HG02571 (cell line): ENCODE measurements around the gene RNF223.
"Not testable (repeated sequence)": the region's sequence is repeated elsewhere in the genome, so short reads cannot be mapped to it uniquely, and the experiment has no call there.

Experiments used
- ATAC-seq: cut with Tn5 transposase; IDR thresholded peaks from one replicate; pipeline ENCODE4 v1.9.1; 2021; ENCODE audit warnings: mild to moderate bottlenecking, moderate library complexity; ENCODE audit not compliant: unreplicated experiment

Gene RNF223

GRCh38 chr1:1031659-1032235, 42.4 kb downstream of the RNF223 start:
- ATAC-seq: no peak

DNA sequence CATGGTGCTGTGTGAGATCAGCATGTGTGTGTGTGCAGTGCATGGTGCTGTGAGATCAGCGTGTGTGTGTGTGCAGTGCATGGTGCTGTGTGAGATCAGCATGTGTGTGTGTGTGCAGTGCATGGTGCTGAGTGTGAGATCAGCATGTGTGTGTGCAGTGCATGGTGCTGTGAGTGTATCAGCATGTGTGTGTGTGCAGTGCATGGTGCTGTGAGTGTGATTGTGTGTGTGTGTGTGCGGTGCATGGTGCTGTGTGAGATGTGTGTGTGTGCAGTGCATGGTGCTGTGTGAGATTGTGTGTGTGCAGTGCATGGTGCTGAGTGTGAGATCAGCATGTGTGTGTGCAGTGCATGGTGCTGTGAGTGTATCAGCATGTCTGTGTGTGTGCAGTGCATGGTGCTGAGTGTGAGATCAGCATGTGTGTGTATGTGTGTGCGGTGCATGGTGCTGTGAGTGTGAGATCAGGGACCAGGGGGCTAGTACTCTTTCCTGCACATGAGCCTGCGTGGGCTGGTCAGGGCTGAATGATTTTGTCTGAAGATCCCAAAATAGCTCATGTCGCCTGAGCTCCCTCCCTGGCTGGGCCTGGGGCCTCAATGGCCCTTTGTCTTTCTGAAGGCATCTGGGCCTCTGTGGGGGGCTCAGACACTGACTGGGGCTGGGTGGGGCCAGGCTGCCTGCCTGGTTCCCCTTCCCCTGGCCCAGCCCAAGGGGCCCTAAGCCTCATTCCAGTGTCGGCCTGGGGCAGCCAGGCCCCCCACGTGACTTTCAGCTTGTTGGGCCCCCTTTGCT, 43.0 kb downstream of the RNF223 start:
- ATAC-seq: not testable (repeated sequence)

DNA sequence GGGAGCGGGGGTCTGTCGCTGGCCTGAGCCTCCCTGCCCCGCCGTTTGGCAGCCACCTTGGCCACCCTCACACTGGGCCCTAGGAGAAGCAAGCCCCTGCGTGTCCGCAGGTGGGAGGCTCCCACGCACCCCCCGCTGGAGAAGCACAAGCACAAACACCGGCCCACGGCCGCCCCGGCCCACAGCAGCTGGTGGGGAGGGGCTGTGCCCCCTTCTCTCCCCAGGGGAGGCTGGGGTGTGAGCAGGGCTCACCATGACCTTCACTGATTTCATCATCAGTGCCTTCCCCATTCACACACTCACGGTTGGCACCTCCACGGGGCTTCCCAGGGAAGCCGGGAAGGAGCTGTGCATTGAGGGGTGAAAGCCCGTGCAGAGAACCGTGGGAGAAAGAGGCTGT, 46.3 kb downstream of the RNF223 start:
- ATAC-seq: no peak

GRCh38 chr1:1026599-1027413, 47.3 kb downstream of the RNF223 start:
- ATAC-seq: no peak

GRCh38 chr1:1025730-1026129, 48.4 kb downstream of the RNF223 start:
- ATAC-seq: no peak

GRCh38 chr1:1024771-1025699, 49.1 kb downstream of the RNF223 start:
- no peak for ATAC-seq

DNA sequence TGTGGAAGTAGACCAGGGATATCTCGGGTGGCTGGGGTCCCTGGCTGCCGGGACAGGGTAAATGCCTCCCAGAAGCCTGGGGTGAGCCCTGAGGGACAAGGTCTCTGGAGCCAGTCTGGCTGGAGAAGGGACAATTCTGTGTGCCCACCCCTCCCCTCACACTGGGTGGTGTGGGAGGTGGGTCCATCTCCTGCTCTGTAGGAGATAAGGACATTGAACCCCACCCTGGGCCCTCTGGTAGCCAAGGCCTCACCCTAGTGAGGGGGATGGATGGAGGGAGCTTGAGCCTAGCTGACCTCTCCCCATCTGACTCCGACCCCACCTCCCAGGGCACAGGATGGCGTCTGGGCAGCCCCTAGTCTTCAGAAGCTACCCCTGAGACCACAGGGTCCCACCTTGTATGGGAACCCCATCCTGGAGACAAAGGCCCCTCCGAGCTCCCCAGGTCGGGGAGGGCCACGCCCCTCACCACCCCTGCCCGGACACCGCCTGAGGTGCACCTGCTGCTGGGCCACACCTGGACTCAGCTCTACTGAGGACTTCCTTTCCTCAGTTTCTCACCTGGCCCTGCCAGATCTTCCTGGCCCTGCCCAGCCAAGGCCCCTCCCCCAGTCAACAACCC, 49.8 kb downstream of the RNF223 start:
- ATAC-seq: no peak

- no peak for ATAC-seq
These were observed 50.4 kb downstream of the RNF223 start for GRCh38 chr1:1023700-1024099.

DNA sequence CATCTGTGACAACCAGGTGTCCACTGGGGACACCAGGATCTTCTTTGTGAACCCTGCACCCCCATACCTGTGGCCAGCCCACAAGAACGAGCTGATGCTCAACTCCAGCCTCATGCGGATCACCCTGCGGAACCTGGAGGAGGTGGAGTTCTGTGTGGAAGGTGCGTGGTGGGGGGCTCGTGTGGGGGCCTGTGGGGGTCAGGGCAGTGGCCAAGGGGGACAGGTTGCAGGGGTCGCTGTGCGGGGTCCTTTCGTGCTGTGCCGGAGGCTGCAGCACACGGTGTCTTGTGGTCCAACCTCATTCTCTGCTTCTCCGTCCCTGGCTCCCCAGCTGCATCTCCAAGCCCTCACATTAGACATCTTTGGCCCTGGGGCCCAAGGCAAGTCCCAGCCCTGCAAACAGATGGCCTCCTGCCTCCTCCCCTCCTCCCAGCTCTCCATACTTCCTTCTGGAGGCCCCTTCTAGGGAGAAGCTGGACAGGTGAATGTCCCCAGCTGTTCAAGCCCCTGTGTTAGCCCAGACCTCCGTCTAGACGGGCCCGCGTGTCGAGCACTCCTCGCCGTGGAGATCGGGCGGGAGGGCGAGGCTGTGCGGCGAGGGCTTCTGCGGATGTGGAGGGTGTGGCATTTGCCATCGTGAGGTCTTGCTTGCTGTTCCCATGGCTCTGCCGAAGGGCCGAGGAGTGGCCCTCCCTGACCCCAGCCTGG, 51.6 kb downstream of the RNF223 start:
- ATAC-seq: no peak

DNA sequence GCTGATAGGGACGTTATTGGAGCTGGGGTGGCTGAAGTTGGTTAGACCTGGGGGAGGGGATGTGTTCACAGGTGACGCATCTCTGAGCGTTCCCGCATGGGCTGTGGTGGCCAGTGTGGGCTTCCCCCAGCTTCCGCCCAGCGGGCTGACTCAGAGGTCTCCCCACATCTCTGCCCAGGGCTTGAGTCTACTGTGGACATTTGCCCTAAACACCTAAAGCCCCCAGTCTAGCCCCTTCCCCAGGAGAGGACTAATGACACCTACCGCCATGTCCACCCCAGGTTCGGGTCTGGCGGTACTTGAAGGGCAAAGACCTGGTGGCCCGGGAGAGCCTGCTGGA, 52.2 kb downstream of the RNF223 start:
- ATAC-seq: no peak

- ATAC-seq: no peak
These were observed 52.8 kb downstream of the RNF223 start for GRCh38 chr1:1021010-1021919.
